Measurements from ENCODE around the gene PAK2. TPM values are rescaled to one million over a fixed set of nuclear protein-coding genes. Genes with fewer than 3 reads are reported as not detected.

PAK2 gene
- total and polyA plus RNA-seq, 10 donors, result 21.2 to 113 (median 99.9) TPM

DNA sequence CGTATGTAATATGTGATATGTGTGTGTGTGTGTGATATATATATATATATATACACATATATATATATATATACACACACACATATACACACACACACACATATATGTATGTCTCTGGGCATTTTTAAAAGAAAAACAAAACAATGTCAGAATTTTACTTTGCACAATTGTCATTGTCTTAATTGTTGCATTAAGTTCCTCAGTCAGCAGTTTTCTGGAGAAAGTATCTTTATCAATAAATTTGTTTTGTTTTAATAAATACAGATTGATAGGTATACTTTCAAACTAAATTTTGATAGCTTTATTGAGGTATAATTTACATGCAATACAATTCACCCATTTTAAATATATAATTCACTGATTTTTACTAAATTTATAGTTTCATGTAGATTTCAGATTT is 65.1 kb downstream of the PAK2 start:
- Histone ChIP-seq H3K4me3 (no peak overlapping the region), H3K4me1 (peaks cover 0 to 13% (median 7%) of the 10 kb centered on the region in 6 donors), H3K36me3 (peaks cover 0 to 98% (median 68%) of the 10 kb centered on the region in 6 donors), H3K27ac (no peak overlapping the region), H3K9me3 (no peaks in the 10 kb centered on the region), H3K27me3 (replicated peaks in 1 of 7) (no peaks in the 10 kb centered on the region)
- 50 to 100% (median 54%) methylated on average over 1 of the region's 1 CpG for WGBS, 5 donors
- intact Hi-C loops (cut with DNase I; ENCODE audit: low total_unique reads), result no loop called here
- no peak for DNase-seq
- TF ChIP-seq POLR2AphosphoS5 (IDR thresholded peaks at IDR 0.05) (no peak), POLR2A (IDR thresholded peaks at IDR 0.05) (no peak)
- TF ChIP-seq, protein P1, sequence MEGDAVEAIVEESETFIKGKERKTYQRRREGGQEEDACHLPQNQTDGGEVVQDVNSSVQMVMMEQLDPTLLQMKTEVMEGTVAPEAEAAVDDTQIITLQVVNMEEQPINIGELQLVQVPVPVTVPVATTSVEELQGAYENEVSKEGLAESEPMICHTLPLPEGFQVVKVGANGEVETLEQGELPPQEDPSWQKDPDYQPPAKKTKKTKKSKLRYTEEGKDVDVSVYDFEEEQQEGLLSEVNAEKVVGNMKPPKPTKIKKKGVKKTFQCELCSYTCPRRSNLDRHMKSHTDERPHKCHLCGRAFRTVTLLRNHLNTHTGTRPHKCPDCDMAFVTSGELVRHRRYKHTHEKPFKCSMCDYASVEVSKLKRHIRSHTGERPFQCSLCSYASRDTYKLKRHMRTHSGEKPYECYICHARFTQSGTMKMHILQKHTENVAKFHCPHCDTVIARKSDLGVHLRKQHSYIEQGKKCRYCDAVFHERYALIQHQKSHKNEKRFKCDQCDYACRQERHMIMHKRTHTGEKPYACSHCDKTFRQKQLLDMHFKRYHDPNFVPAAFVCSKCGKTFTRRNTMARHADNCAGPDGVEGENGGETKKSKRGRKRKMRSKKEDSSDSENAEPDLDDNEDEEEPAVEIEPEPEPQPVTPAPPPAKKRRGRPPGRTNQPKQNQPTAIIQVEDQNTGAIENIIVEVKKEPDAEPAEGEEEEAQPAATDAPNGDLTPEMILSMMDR (IDR thresholded peaks at IDR 0.05 in 8 of 11, conservative IDR thresholded peaks at IDR 0.05 in 3 of 11), result no peak

DNA sequence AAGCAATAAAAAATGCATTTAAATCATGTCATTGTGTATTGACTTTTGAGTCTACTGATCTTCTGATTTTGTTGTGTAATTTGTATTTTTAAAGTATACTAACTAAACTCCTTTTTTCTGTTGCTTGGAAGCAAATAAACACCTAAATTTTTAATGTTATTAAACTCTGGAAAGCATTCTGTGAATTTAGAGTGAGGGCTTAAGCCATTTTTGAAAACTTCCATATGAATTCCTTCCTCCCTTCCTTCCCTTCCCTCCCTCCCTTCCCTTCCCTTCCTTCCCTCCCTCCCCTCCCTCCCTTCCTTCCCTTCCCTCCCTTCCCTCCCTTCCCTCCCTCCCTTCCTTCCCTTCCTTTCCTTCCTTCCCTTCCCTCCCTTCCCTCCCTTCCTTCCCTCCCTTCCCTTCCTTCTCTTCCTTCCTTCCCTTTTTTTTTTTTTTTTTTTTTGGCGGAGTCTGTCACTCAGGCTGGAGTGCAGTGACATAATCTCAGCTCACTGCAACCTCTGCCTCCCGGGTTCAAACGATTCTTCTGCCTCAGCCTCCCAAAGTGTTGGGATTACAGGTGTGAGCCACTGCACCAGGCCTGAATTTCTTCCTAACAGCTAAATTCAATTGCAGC is 71.4 kb downstream of the PAK2 start:
- intact Hi-C loops (cut with DNase I; ENCODE audit: low total_unique reads), result no loop called here
- no peak for DNase-seq
- H3K4me3 ChIP-seq, result no peak overlapping the region
- H3K36me3 ChIP-seq, result peaks cover 3 to 97% (median 79%) of the 10 kb centered on the region in 6 donors
- TF ChIP-seq POLR2AphosphoS5 (IDR thresholded peaks at IDR 0.05) (no peak), POLR2A (IDR thresholded peaks at IDR 0.05) (no peak)
- TF ChIP-seq, protein P1 (IDR thresholded peaks at IDR 0.05 in 8 of 11, conservative IDR thresholded peaks at IDR 0.05 in 3 of 11), result no peak
- 93 to 96% (median 94%) methylated on average over 2 to 3 of the region's 3 CpGs for WGBS, 5 donors
- no peaks in the 10 kb centered on the region for H3K27me3 ChIP-seq (replicated peaks in 1 of 7)
- no peaks in the 10 kb centered on the region for H3K9me3 ChIP-seq
- H3K27ac ChIP-seq, result no peak overlapping the region
- H3K4me1 ChIP-seq, result peaks cover 0 to 8% (median 0%) of the 10 kb centered on the region in 6 donors

DNA sequence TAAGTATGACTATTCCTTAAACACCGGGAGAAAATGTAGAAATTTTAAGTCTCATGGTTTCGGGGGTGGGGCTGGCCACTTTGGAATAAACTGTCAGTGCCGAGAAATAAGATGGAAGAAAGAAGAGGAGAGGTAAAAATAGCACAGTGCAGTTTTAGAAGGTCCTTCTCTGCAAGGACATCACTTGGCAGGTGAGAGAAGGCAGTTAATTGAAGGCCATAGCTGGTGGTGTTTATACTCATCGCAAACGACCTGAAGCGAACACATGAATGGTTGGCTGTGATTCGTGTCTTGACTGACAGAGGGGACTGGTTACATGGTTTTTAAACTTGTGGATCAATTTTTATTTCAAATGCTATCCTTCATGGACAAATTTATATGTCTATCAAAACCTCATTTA is 73.2 kb downstream of the PAK2 start:
- intact Hi-C loops (cut with DNase I; ENCODE audit: low total_unique reads), result no loop called here
- peaks cover 3 to 97% (median 71%) of the 10 kb centered on the region in 6 donors for H3K36me3 ChIP-seq
- peaks cover 0 to 8% (median 0%) of the 10 kb centered on the region in 6 donors for H3K4me1 ChIP-seq
- 90 to 96% (median 94%) methylated on average over 7 of the region's 7 CpGs for WGBS, 5 donors
- no peaks in the 10 kb centered on the region for H3K27me3 ChIP-seq (replicated peaks in 1 of 7)
- no peaks in the 10 kb centered on the region for H3K9me3 ChIP-seq
- no peak for TF ChIP-seq POLR2AphosphoS5 (IDR thresholded peaks at IDR 0.05)
- TF ChIP-seq POLR2A (IDR thresholded peaks at IDR 0.05), result no peak
- TF ChIP-seq, protein P1 (IDR thresholded peaks at IDR 0.05 in 8 of 11, conservative IDR thresholded peaks at IDR 0.05 in 3 of 11), result no peak
- no peak for DNase-seq
- no peak overlapping the region for H3K4me3 ChIP-seq
- H3K27ac ChIP-seq, result no peak overlapping the region

DNA sequence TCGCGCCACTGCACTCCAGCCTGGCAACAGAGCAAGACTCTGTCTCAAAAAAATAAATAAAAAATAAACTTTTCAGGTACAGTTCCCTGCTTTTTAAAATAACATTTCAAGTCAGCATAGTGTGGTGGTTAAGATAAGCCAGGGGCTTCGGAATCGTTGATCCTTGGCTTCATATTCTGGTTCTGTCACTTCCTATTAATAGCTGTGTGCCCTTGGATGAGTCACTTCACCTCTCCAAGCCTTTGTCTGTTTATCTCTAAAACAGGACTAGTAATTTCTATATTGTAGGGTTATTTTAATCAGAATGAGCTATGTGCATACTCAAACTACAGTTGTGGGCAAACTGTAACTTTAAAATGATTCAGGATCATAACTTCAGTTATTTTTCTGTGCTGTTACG is 74.2 kb downstream of the PAK2 start:
- no peak overlapping the region for H3K4me3 ChIP-seq
- H3K4me1 ChIP-seq, result peaks cover 0 to 8% (median 0%) of the 10 kb centered on the region in 6 donors
- peaks cover 3 to 97% (median 71%) of the 10 kb centered on the region in 6 donors for H3K36me3 ChIP-seq
- WGBS, 5 donors, result 85 to 97% (median 91%) methylated on average over 5 of the region's 5 CpGs
- intact Hi-C loops (cut with DNase I; ENCODE audit: low total_unique reads), result no loop called here
- H3K27me3 ChIP-seq (replicated peaks in 1 of 7), result no peaks in the 10 kb centered on the region
- H3K9me3 ChIP-seq, result no peaks in the 10 kb centered on the region
- TF ChIP-seq, protein P1 (IDR thresholded peaks at IDR 0.05 in 8 of 11, conservative IDR thresholded peaks at IDR 0.05 in 3 of 11), result no peak
- TF ChIP-seq POLR2AphosphoS5 (IDR thresholded peaks at IDR 0.05) (no peak), POLR2A (IDR thresholded peaks at IDR 0.05) (no peak)
- peak overlapping the region in 3 of 8 donors; percentile 26 to 42 (median 31) for H3K27ac ChIP-seq
- DNase-seq, result no peak
